TTC549 (cell line): ENCODE results near the gene USP10.
"Not testable (repeated sequence)": the region's sequence is repeated elsewhere in the genome, so short reads cannot be mapped to it uniquely, and the experiment has no call there.

Experiments
- FAIRE-seq: peaks from 2 replicates; lab custom pipeline; 2012; peaks lifted over from hg19 to GRCh38; lab: Jason Lieb, UNC

USP10 gene

GRCh38 chr16:84673203-84673535 lies 26.6 kb upstream of the USP10 start:
- no peak for FAIRE-seq

GRCh38 chr16:84673561-84673960 lies 26.2 kb upstream of the USP10 start:
- FAIRE-seq = no peak

- FAIRE-seq = no peak
Measured at GRCh38 chr16:84675423-84675822, 24.4 kb upstream of the USP10 start.

- no peak for FAIRE-seq
Measured at GRCh38 chr16:84675884-84676283, 23.9 kb upstream of the USP10 start.

GRCh38 chr16:84677017-84677803 lies 22.6 kb upstream of the USP10 start:
- no peak for FAIRE-seq

GRCh38 chr16:84677849-84678248 lies 22.0 kb upstream of the USP10 start:
- no peak for FAIRE-seq

GRCh38 chr16:84678541-84678940 lies 21.3 kb upstream of the USP10 start:
- no peak for FAIRE-seq

GRCh38 chr16:84680165-84680842 lies 19.5 kb upstream of the USP10 start:
- no peak for FAIRE-seq

GRCh38 chr16:84680843-84681629 lies 18.8 kb upstream of the USP10 start:
- no peak for FAIRE-seq

- no peak for FAIRE-seq
Measured at GRCh38 chr16:84683691-84684591, 15.9 kb upstream of the USP10 start.

GRCh38 chr16:84684592-84684965 lies 15.2 kb upstream of the USP10 start:
- no peak for FAIRE-seq

GRCh38 chr16:84685210-84685609 lies 14.6 kb upstream of the USP10 start:
- FAIRE-seq = no peak

GRCh38 chr16:84686707-84687298 lies 13.0 kb upstream of the USP10 start:
- no peak for FAIRE-seq

- FAIRE-seq = no peak
Measured at GRCh38 chr16:84687715-84688114, 12.1 kb upstream of the USP10 start.

- not testable (repeated sequence) for FAIRE-seq
Measured at GRCh38 chr16:84688163-84688562, 11.6 kb upstream of the USP10 start.

- FAIRE-seq = no peak
Measured at GRCh38 chr16:84689111-84689510, 10.7 kb upstream of the USP10 start.

GRCh38 chr16:84690088-84690819 lies 9.5 kb upstream of the USP10 start:
- FAIRE-seq = no peak

- no peak for FAIRE-seq
Measured at GRCh38 chr16:84692451-84693214, 7.2 kb upstream of the USP10 start.

GRCh38 chr16:84693869-84694268 lies 5.9 kb upstream of the USP10 start:
- FAIRE-seq = not testable (repeated sequence)

GRCh38 chr16:84694980-84695379 lies 4.8 kb upstream of the USP10 start:
- FAIRE-seq = no peak
